ENCODE measurements around the gene SLC35F3. TPM values are rescaled to one million over a fixed set of nuclear protein-coding genes. Genes with fewer than 3 reads are reported as not detected.
A peak's percentile ranks its signal among the peaks of the same experiment; 100 is the strongest.

The SLC35F3 gene
- total and polyA plus RNA-seq, 2 experiments from 2014 or later, result 1.0 to 3.2 TPM

GRCh38 chr1:233998891-233999290 lies 94.4 kb downstream of the SLC35F3 start:
- 0 out of 2 replicates have a peak overlapping the region, but pooled peaks have one; percentile 29 for H3K27ac Mint-ChIP-seq
- peaks cover 24% of the 10 kb centered on the region for H3K4me1 ChIP-seq (ENCODE audit: insufficient read depth)
- H3K79me2 ChIP-seq (replicated peaks; ENCODE audit: insufficient read depth), result no peaks in the 10 kb centered on the region

More at GRCh38 chr1:233998891-233999290, 94.4 kb downstream of the SLC35F3 start:
- Histone ChIP-seq H2AFZ (no peak overlapping the region; the same call in 1 of the 2 replicates), H3K27ac (ENCODE audit: low read depth) (no peak overlapping the region), H3K27me3 (ENCODE audit: insufficient read depth) (no peaks in the 10 kb centered on the region), H3K4me3 (no peak overlapping the region), H3K4me2 (no peak overlapping the region), H3K9me2 (ENCODE audit: insufficient read depth) (peaks cover 4% of the 10 kb centered on the region; the same call in 1 of the 2 replicates), H4K20me1 (replicated peaks; ENCODE audit: insufficient read depth) (no peaks in the 10 kb centered on the region), H3F3A (replicated peaks; ENCODE audit: low read depth) (no peaks in the 10 kb centered on the region), H3K36me3 (ENCODE audit: insufficient read depth) (no peaks in the 10 kb centered on the region)
- H3K36me3 Mint-ChIP-seq (ENCODE audit: low read depth), result no peaks in the 10 kb centered on the region
- H3K4me3 Mint-ChIP-seq, result no peak overlapping the region
- H3K4me1 Mint-ChIP-seq, result peaks cover 24% of the 10 kb centered on the region
- no peaks in the 10 kb centered on the region for H3K9me3 Mint-ChIP-seq
- no peak for TF ChIP-seq ZNF331 (CRISPR knock-in tag; IDR thresholded peaks at IDR 0.05; ENCODE audit: low read depth)
- no peak for TF ChIP-seq EZH2 (IDR thresholded peaks at IDR 0.05; ENCODE audit: low read depth, unreplicated experiment)
- TF ChIP-seq CTCF (conservative IDR thresholded peaks at IDR 0.05; ENCODE audit: low read depth in 2 of 2), result no peak
- no peak for TF ChIP-seq NANOG (IDR thresholded peaks at IDR 0.05; ENCODE audit: borderline replicate concordance)
- TF ChIP-seq ZNF462 (CRISPR knock-in tag; IDR thresholded peaks at IDR 0.05), result no peak
- no peak for TF ChIP-seq JUNB (IDR thresholded peaks at IDR 0.05; ENCODE audit: unreplicated experiment)
- no peak for TF ChIP-seq POLR2AphosphoS5 (IDR thresholded peaks at IDR 0.05; ENCODE audit: low read depth)
- no peak for TF ChIP-seq EZH2phosphoT487 (IDR thresholded peaks at IDR 0.05; ENCODE audit: unreplicated experiment)
- no peak for TF ChIP-seq REST (IDR thresholded peaks at IDR 0.05; ENCODE audit: unreplicated experiment)
- no peak for TF ChIP-seq ZNF114 (CRISPR knock-in tag; IDR thresholded peaks at IDR 0.05)
- TF ChIP-seq STAT1 (IDR thresholded peaks at IDR 0.05; ENCODE audit: unreplicated experiment), result no peak
- no peak for TF ChIP-seq CREB1 (CRISPR knock-in tag; IDR thresholded peaks at IDR 0.05; ENCODE audit: low read depth)
- TF ChIP-seq ETS1 (IDR thresholded peaks at IDR 0.05), result no peak
- no peaks in the 10 kb centered on the region for H3K27me3 Mint-ChIP-seq (ENCODE audit: insufficient read depth, low read depth, poor library complexity)
- ATAC-seq (no peak), DNase-seq (ENCODE audit: low spot score) (no peak)
